ENCODE measurements around the gene LDLRAD4. TPM values are rescaled to one million over a fixed set of nuclear protein-coding genes. Genes with fewer than 3 reads are reported as not detected.

Gene LDLRAD4
- total RNA-seq, 1 experiment from 2014 or later, result 204 TPM

DNA sequence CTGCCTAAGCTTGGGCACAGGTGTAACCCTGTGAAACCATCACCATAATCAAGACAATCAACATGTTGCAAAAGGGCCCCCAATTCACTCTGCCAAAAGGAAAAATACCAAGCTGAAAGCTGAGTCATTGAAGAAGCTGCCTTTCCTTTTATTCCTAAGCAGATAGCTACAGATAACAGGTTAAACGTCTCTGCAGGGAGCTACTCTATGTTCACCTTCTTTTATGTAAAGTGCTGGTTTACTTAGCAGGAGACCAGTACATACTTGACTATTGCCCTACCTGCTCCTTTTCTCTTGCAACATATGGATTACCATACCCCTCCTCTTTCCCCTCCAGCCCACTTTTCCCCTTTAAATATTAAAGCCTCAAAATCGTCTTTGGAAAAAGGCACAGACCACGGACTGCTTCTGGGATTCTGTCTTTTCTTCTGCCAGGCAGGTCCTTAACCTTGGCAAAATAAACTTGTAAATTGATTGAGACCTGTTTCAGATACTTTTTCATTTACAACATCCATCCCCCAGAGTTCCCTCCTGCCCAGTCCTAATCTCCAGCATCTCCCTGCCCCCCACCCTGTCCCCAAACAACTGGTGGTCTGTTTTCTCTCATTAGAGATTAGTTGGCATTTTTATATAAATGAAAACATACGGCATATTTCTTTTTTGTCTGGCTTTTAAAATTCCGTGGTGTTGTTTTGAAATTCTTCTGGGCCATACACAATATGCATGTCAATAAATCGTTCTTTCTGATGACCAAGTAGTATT, 37.8 kb upstream of the LDLRAD4 start:
- Histone ChIP-seq H3K9ac (ENCODE audit: low read length) (no peak overlapping the region), H3K9me2 (replicated peaks; ENCODE audit: insufficient read depth, low read length) (no peaks in the 10 kb centered on the region), H4K20me1 (ENCODE audit: insufficient read depth, low read depth, low read length) (no peaks in the 10 kb centered on the region), H3K4me2 (ENCODE audit: low read depth, low read length, poor library complexity, severe bottlenecking) (no peak overlapping the region), H3K27ac (ENCODE audit: low read length) (no peak overlapping the region), H3K36me3 (ENCODE audit: insufficient read depth, low read length) (no peaks in the 10 kb centered on the region), H2AFZ (ENCODE audit: low read length) (no peak overlapping the region), H3K9me3 (ENCODE audit: low read length) (no peaks in the 10 kb centered on the region), H3K4me3 (ENCODE audit: low read length) (no peak overlapping the region), H3K79me2 (ENCODE audit: low read length) (no peaks in the 10 kb centered on the region), H3K27me3 (ENCODE audit: low read length) (no peaks in the 10 kb centered on the region), H3K4me1 (ENCODE audit: low read length) (no peaks in the 10 kb centered on the region)
- no peak for DNase-seq

DNA sequence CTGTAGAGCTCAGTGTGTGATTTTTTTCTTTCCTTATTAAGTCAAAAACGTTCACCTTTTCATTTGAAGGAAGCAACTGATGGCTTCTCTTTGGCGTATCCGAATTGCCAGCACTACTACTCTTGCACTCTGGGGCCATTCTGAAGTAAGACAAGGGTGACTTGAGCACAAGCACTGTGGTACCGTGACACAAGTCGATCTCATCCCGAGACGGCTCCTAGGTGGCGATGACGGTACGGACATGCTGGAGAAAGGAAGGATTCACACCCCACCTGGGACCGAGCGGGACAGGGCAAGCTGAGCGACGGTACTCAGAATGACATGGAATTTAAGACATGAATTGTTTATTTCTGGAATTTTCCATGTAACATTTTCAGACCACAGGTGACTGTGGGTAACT, 36.8 kb upstream of the LDLRAD4 start:
- Histone ChIP-seq H3K9me3 (ENCODE audit: low read length) (no peaks in the 10 kb centered on the region), H3K79me2 (ENCODE audit: low read length) (no peaks in the 10 kb centered on the region), H2AFZ (ENCODE audit: low read length) (no peak overlapping the region), H4K20me1 (ENCODE audit: insufficient read depth, low read depth, low read length) (no peaks in the 10 kb centered on the region), H3K4me1 (ENCODE audit: low read length) (no peaks in the 10 kb centered on the region), H3K27ac (ENCODE audit: low read length) (no peak overlapping the region), H3K9me2 (replicated peaks; ENCODE audit: insufficient read depth, low read length) (no peaks in the 10 kb centered on the region), H3K9ac (ENCODE audit: low read length) (no peak overlapping the region), H3K36me3 (ENCODE audit: insufficient read depth, low read length) (no peaks in the 10 kb centered on the region), H3K4me2 (ENCODE audit: low read depth, low read length, poor library complexity, severe bottlenecking) (no peak overlapping the region), H3K27me3 (ENCODE audit: low read length) (no peaks in the 10 kb centered on the region), H3K4me3 (ENCODE audit: low read length) (no peak overlapping the region)
- DNase-seq, result no peak

DNA sequence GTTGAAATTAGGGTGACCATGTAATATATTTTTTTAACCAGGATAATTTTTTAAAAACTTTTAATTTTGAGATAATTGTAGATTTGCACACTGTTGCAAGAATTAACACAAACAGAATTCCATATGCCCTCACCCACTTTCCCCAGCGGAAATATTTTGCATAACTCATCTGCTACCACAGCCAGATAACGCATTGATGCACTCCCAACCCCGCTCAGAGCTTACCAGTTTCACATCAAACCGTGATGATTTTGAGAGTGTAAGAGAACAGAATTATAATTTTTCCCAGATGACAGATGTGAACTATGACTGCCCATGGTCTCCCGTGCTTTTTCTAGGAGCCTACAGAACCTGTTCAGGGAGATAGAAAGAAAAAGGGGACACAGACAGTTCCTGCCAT, 35.2 kb upstream of the LDLRAD4 start:
- H3K27ac ChIP-seq (ENCODE audit: low read length), result no peak overlapping the region
- no peaks in the 10 kb centered on the region for H4K20me1 ChIP-seq (ENCODE audit: insufficient read depth, low read depth, low read length)
- no peaks in the 10 kb centered on the region for H3K36me3 ChIP-seq (ENCODE audit: insufficient read depth, low read length)
- no peaks in the 10 kb centered on the region for H3K27me3 ChIP-seq (ENCODE audit: low read length)
- no peaks in the 10 kb centered on the region for H3K9me3 ChIP-seq (ENCODE audit: low read length)
- no peak overlapping the region for H3K4me3 ChIP-seq (ENCODE audit: low read length)
- no peaks in the 10 kb centered on the region for H3K9me2 ChIP-seq (replicated peaks; ENCODE audit: insufficient read depth, low read length)
- no peaks in the 10 kb centered on the region for H3K79me2 ChIP-seq (ENCODE audit: low read length)
- no peak for DNase-seq
- no peak overlapping the region for H2AFZ ChIP-seq (ENCODE audit: low read length)
- no peak overlapping the region for H3K4me2 ChIP-seq (ENCODE audit: low read depth, low read length, poor library complexity, severe bottlenecking)
- H3K9ac ChIP-seq (ENCODE audit: low read length), result no peak overlapping the region
- H3K4me1 ChIP-seq (ENCODE audit: low read length), result no peaks in the 10 kb centered on the region

DNA sequence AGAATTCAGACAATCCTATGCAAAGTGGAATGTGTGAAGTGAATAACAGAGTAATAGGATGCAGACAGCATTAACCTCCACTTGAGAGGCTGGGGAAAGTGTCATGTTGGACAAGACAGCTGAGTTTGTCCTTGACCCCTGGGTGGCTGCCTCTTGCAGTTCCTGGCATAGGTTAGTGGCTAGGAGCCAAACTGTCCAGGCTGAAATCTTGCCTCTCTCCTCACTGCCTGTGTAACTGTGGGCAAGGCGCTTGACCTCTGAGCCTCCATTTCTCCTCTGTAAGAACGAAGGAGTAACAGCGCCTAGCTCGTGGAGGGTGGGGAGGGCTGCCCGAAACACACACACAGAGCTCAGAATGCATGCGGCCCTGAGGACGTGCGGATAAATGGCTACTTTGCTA, 34.8 kb upstream of the LDLRAD4 start:
- H3K27me3 ChIP-seq (ENCODE audit: low read length), result no peaks in the 10 kb centered on the region
- H3K79me2 ChIP-seq (ENCODE audit: low read length), result no peaks in the 10 kb centered on the region
- H4K20me1 ChIP-seq (ENCODE audit: insufficient read depth, low read depth, low read length), result no peaks in the 10 kb centered on the region
- H3K27ac ChIP-seq (ENCODE audit: low read length), result no peak overlapping the region
- H2AFZ ChIP-seq (ENCODE audit: low read length), result no peak overlapping the region
- no peaks in the 10 kb centered on the region for H3K9me2 ChIP-seq (replicated peaks; ENCODE audit: insufficient read depth, low read length)
- no peak overlapping the region for H3K4me3 ChIP-seq (ENCODE audit: low read length)
- no peaks in the 10 kb centered on the region for H3K4me1 ChIP-seq (ENCODE audit: low read length)
- H3K9me3 ChIP-seq (ENCODE audit: low read length), result no peaks in the 10 kb centered on the region
- no peak overlapping the region for H3K9ac ChIP-seq (ENCODE audit: low read length)
- no peak overlapping the region for H3K4me2 ChIP-seq (ENCODE audit: low read depth, low read length, poor library complexity, severe bottlenecking)
- H3K36me3 ChIP-seq (ENCODE audit: insufficient read depth, low read length), result no peaks in the 10 kb centered on the region
- no peak for DNase-seq

DNA sequence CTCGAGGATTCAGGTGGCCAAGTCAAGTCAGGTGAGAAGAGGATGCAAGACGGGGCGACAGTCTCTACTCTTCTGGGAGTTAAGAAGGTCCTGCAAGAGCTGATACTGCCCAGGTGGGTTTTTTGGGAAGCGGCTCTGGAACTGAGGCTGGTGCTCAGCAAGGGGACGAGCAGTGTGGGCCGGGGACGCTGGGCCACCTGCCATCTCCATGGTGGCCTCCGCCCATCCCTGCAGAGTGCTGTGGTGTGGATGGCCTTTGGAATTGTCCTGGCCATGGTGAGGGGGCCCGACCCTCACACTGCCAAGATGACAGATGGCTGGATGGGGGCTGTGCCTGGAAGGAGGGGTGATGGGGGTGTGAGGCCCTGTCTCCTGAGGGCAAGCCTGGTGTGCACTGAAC, 34.2 kb upstream of the LDLRAD4 start:
- Histone ChIP-seq H2AFZ (ENCODE audit: low read length) (no peak overlapping the region), H3K4me1 (ENCODE audit: low read length) (no peaks in the 10 kb centered on the region), H3K9me3 (ENCODE audit: low read length) (no peaks in the 10 kb centered on the region), H3K79me2 (ENCODE audit: low read length) (no peaks in the 10 kb centered on the region), H3K9ac (ENCODE audit: low read length) (no peak overlapping the region), H3K4me3 (ENCODE audit: low read length) (no peak overlapping the region), H3K27ac (ENCODE audit: low read length) (no peak overlapping the region), H3K4me2 (ENCODE audit: low read depth, low read length, poor library complexity, severe bottlenecking) (no peak overlapping the region), H4K20me1 (ENCODE audit: insufficient read depth, low read depth, low read length) (no peaks in the 10 kb centered on the region), H3K36me3 (ENCODE audit: insufficient read depth, low read length) (no peaks in the 10 kb centered on the region), H3K9me2 (replicated peaks; ENCODE audit: insufficient read depth, low read length) (no peaks in the 10 kb centered on the region), H3K27me3 (ENCODE audit: low read length) (no peaks in the 10 kb centered on the region)
- no peak for DNase-seq

DNA sequence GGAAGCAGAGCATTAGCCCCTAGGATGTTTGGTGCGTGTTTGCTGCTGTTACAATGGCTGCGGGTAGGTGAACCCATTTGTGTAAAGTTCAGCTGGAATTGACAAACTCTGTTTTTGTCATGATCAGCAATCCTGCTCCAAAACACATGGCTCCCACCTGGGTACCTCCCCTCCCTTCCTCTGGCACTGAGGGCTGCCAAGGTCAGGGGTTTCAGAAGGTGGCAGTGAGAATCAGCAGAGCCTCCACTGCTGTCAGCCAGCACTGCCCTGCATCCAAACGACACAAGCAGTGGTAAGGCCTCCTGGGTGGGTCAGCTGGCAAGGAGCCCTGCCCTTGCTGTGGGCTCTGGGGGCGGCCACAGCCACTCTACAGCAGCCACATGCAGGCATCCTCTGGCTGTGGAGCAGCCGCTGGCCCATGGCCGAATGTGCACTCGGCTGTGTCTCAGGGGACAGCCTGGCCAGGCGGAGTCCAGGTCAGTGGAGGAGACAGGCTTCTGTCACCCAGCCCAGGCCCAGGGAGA, 32.8 kb upstream of the LDLRAD4 start:
- DNase-seq, result no peak
- H3K27ac ChIP-seq (ENCODE audit: low read length), result no peak overlapping the region
- no peaks in the 10 kb centered on the region for H3K9me2 ChIP-seq (replicated peaks; ENCODE audit: insufficient read depth, low read length)
- no peak overlapping the region for H3K9ac ChIP-seq (ENCODE audit: low read length)
- no peaks in the 10 kb centered on the region for H4K20me1 ChIP-seq (ENCODE audit: insufficient read depth, low read depth, low read length)
- no peak overlapping the region for H2AFZ ChIP-seq (ENCODE audit: low read length)
- 0 out of 2 replicates have a peak, but pooled peaks cover 3% of the 10 kb centered on the region for H3K27me3 ChIP-seq (ENCODE audit: low read length)
- H3K79me2 ChIP-seq (ENCODE audit: low read length), result no peaks in the 10 kb centered on the region
- H3K4me1 ChIP-seq (ENCODE audit: low read length), result no peaks in the 10 kb centered on the region
- H3K4me3 ChIP-seq (ENCODE audit: low read length), result no peak overlapping the region
- no peak overlapping the region for H3K4me2 ChIP-seq (ENCODE audit: low read depth, low read length, poor library complexity, severe bottlenecking)
- H3K36me3 ChIP-seq (ENCODE audit: insufficient read depth, low read length), result no peaks in the 10 kb centered on the region
- no peaks in the 10 kb centered on the region for H3K9me3 ChIP-seq (ENCODE audit: low read length)

DNA sequence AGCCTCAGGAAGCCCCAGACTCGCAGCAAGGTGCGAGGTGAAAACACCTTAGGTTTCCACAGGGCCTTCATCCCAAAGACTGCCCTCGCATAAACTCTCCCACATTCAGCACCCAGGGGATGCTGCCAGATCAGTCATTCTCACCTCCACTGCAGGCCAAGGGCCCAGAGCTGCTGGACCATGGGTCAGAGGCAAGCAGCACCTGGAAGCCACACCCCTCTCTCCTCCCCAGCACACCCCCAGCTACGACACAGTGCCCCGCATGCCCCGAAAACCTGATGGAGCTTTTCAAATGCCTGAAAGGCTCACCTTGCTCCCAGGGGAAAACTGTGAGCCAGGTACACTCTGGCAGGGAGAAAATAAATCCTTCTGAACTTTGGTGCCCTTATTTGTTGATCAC, 31.9 kb upstream of the LDLRAD4 start:
- Histone ChIP-seq H3K27ac (ENCODE audit: low read length) (no peak overlapping the region), H3K9me3 (ENCODE audit: low read length) (no peaks in the 10 kb centered on the region), H4K20me1 (ENCODE audit: insufficient read depth, low read depth, low read length) (no peaks in the 10 kb centered on the region), H3K4me3 (ENCODE audit: low read length) (no peak overlapping the region), H3K36me3 (ENCODE audit: insufficient read depth, low read length) (no peaks in the 10 kb centered on the region), H3K27me3 (ENCODE audit: low read length) (0 out of 2 replicates have a peak, but pooled peaks cover 3% of the 10 kb centered on the region), H3K79me2 (ENCODE audit: low read length) (no peaks in the 10 kb centered on the region), H2AFZ (ENCODE audit: low read length) (no peak overlapping the region), H3K4me1 (ENCODE audit: low read length) (no peaks in the 10 kb centered on the region), H3K9ac (ENCODE audit: low read length) (no peak overlapping the region), H3K4me2 (ENCODE audit: low read depth, low read length, poor library complexity, severe bottlenecking) (no peak overlapping the region), H3K9me2 (replicated peaks; ENCODE audit: insufficient read depth, low read length) (no peaks in the 10 kb centered on the region)
- DNase-seq, result no peak

DNA sequence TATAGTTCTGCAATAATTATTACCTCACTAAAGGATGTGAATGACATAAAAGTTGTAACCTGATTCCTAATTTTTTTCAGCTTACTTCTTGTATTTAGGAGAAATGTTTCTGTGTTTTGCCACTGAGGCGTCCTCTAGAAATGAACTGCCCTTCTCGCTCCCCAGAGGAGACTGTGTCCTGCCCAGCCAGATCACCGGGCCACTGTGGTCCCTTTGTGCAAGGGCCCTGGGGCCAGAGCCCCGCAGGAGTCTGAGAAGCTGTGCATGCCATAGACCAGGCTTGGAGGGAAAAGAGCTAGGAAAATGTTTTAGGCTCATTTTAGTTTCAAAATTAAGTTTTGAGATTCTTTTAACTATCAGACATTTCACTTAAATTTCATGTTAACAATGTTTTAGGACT, 31.1 kb upstream of the LDLRAD4 start:
- Histone ChIP-seq H4K20me1 (ENCODE audit: insufficient read depth, low read depth, low read length) (no peaks in the 10 kb centered on the region), H3K79me2 (ENCODE audit: low read length) (no peaks in the 10 kb centered on the region), H3K4me2 (ENCODE audit: low read depth, low read length, poor library complexity, severe bottlenecking) (no peak overlapping the region), H3K9me3 (ENCODE audit: low read length) (no peaks in the 10 kb centered on the region), H2AFZ (ENCODE audit: low read length) (no peak overlapping the region), H3K9me2 (replicated peaks; ENCODE audit: insufficient read depth, low read length) (no peaks in the 10 kb centered on the region), H3K9ac (ENCODE audit: low read length) (no peak overlapping the region), H3K27me3 (ENCODE audit: low read length) (0 out of 2 replicates have a peak, but pooled peaks cover 3% of the 10 kb centered on the region), H3K4me3 (ENCODE audit: low read length) (no peak overlapping the region), H3K36me3 (ENCODE audit: insufficient read depth, low read length) (no peaks in the 10 kb centered on the region), H3K27ac (ENCODE audit: low read length) (no peak overlapping the region), H3K4me1 (ENCODE audit: low read length) (no peaks in the 10 kb centered on the region)
- no peak for DNase-seq

All from Karpas-422 (cell line).